HepG2 (cell line): ENCODE measurements around the gene CFAP91. TPM values are rescaled to one million over a fixed set of nuclear protein-coding genes. Genes with fewer than 3 reads are reported as not detected.

ENCODE experiments used
- ATAC-seq: fragments of 200-7000 bp; cut with Tn5 transposase; 3 replicates; pipeline ENCODE4 v1.9.1; 2020; ENCODE audit warnings: mild to moderate bottlenecking, moderate library complexity
- BruUV-seq: library from RNA; stranded (reverse); fragments of 400-500 nt; replicated peaks from 2 replicates; lab custom pipeline; 2021; lab: Mats Ljungman, UMichigan
- CTCF ChIA-PET: fragments of 300-600 bp; formaldehyde crosslinking; extraction: SDS; loops from one replicate; lab custom pipeline; 2021; ENCODE audit warnings: low total read pairs, inconsistent platforms, low intra/inter-chr PET ratio; lab: Yijun Ruan, JAX
- POLR2A ChIA-PET: fragments of 350-600 bp; sonication (Branson Sonifier 250); formaldehyde crosslinking; loops from one replicate; lab custom pipeline; 2020; ENCODE audit warnings: antibody characterized with exemption, inconsistent platforms; lab: Yijun Ruan, JAX
- DNase-seq: peaks from one replicate; pipeline ENCODE4 v3.0.0-alpha.2; 2015; ENCODE audit warnings: low spot score
- FAIRE-seq: peaks from 3 replicates; lab custom pipeline; 2011; peaks lifted over from hg19 to GRCh38; lab: Jason Lieb, UNC
- H2AFZ ChIP-seq: one replicate; pipeline ENCODE4 v1.6.1; 2011; ENCODE audit warnings: low read length, inconsistent platforms
- H3K27ac ChIP-seq: fragments of 300-600 bp; 3 replicates; pipeline ENCODE4 v1.8.0; 2011; ENCODE audit warnings: mixed run types, mild to moderate bottlenecking, mixed read lengths, low read length, inconsistent platforms; ENCODE audit not compliant: insufficient read depth; ENCODE audit errors: extremely low read length
- H3K27me3 ChIP-seq, 2 experiments: fragments of 200-600 bp in 1 of 2; 2 replicates in 1 of 2; 3 replicates in 1 of 2; pipeline versions ENCODE4 v1.6.0 to v1.8.0; 2011; ENCODE audit warnings: low read length in 2 of 2, mild to moderate bottlenecking in 2 of 2, moderate library complexity in 2 of 2, inconsistent platforms in 1 of 2; ENCODE audit not compliant: insufficient read depth in 2 of 2, control insufficient read depth in 1 of 2
- H3K36me3 ChIP-seq, 2 experiments: fragments of 200-600 bp in 1 of 2; replicated peaks in 1 of 2; 2 replicates in 1 of 2; 3 replicates in 1 of 2; pipeline versions ENCODE4 v1.5.1 to v1.8.0; 2011; ENCODE audit warnings: low read length in 2 of 2, inconsistent platforms in 1 of 2; ENCODE audit not compliant: insufficient read depth in 2 of 2, control insufficient read depth in 1 of 2
- H3K4me1 ChIP-seq: 2 replicates; pipeline ENCODE4 v1.5.1; 2012; ENCODE audit warnings: low read length, inconsistent platforms; ENCODE audit not compliant: insufficient read depth
- H3K4me2 ChIP-seq: 2 replicates; pipeline ENCODE4 v1.6.0; 2011; ENCODE audit warnings: low read depth, low read length, inconsistent platforms
- H3K4me3 ChIP-seq, 3 experiments: fragments of 200-600 bp in 1 of 3; sonication (generic), shearing (Covaris generic) in 1 of 3; replicated peaks in 1 of 3; 2 replicates each; pipeline ENCODE4 v1.5.1; 2011 to 2016; ENCODE audit warnings: low read length in 3 of 3, inconsistent platforms in 2 of 3, low read depth in 2 of 3, mild to moderate bottlenecking in 2 of 3, control low read depth in 1 of 3, mixed read lengths in 1 of 3; ENCODE audit not compliant: insufficient read depth in 1 of 3
- H3K79me2 ChIP-seq: one replicate; pipeline ENCODE4 v1.6.1; 2011; ENCODE audit warnings: low read length, inconsistent platforms; ENCODE audit not compliant: insufficient read depth
- H3K9ac ChIP-seq: 2 replicates; pipeline ENCODE4 v1.6.0; 2011; ENCODE audit warnings: mild to moderate bottlenecking, low read depth, low read length, inconsistent platforms; ENCODE audit not compliant: insufficient read depth
- H3K9me3 ChIP-seq: 2 replicates; pipeline ENCODE4 v1.5.1; 2012; ENCODE audit warnings: mild to moderate bottlenecking, low read length
- H4K20me1 ChIP-seq: 2 replicates; pipeline ENCODE4 v1.6.0; 2011; ENCODE audit warnings: inconsistent platforms, mild to moderate bottlenecking, low read length, moderate library complexity; ENCODE audit not compliant: insufficient read depth
- ATF7-NPFF ChIP-seq: sonication (generic); formaldehyde crosslinking; IDR thresholded peaks from 2 replicates; pipeline ENCODE4 v1.8.1; 2023; ENCODE audit warnings: mild to moderate bottlenecking, low read depth, missing genetic modification reagents, moderate library complexity
- ATM ChIP-seq: fragments of 450-650 bp; IDR thresholded peaks from 2 replicates; pipeline ENCODE4 v1.7.1; 2017; ENCODE audit warnings: mild to moderate bottlenecking, borderline replicate concordance
- CREB1 ChIP-seq, 2 experiments: fragments of 450-650 bp in 1 of 2; IDR thresholded peaks; 2 replicates each; pipeline ENCODE4 v1.6.1; 2016 to 2017; ENCODE audit warnings: control low read depth in 1 of 2, mild to moderate bottlenecking in 1 of 2, missing compliant biosample characterization in 1 of 2, missing genetic modification characterization in 1 of 2
- HES4 ChIP-seq: sonication (generic); formaldehyde crosslinking; IDR thresholded peaks from 2 replicates; pipeline ENCODE4 v1.9.0; 2021; ENCODE audit warnings: mild to moderate bottlenecking, missing genetic modification reagents, borderline replicate concordance
- KDM5B ChIP-seq: sonication (generic); formaldehyde crosslinking; IDR thresholded peaks from 2 replicates; pipeline ENCODE4 v1.4.0; 2020; ENCODE audit warnings: missing genetic modification reagents, mild to moderate bottlenecking, borderline replicate concordance
- KLF15 ChIP-seq: sonication (generic); formaldehyde crosslinking; IDR thresholded peaks from 2 replicates; pipeline ENCODE4 v1.8.1; 2023; ENCODE audit warnings: borderline replicate concordance, mild to moderate bottlenecking, inconsistent platforms, missing genetic modification reagents, mixed read lengths
- MEIS2 ChIP-seq: sonication (generic); formaldehyde crosslinking; IDR thresholded peaks from 2 replicates; pipeline ENCODE4 v1.9.0; 2021; ENCODE audit warnings: mild to moderate bottlenecking, missing genetic modification reagents
- PHB2 ChIP-seq: fragments of 450-650 bp; IDR thresholded peaks from 2 replicates; pipeline ENCODE4 v1.6.1; 2018; ENCODE audit not compliant: partially characterized antibody
- POLR2A ChIP-seq, 2 experiments: IDR thresholded peaks; 2 replicates each; pipeline ENCODE4 v1.6.1; 2011; ENCODE audit warnings: low read depth in 2 of 2, low read length in 2 of 2, mild to moderate bottlenecking in 1 of 2, moderate library complexity in 1 of 2; ENCODE audit not compliant: insufficient read depth in 1 of 2
- SETDB1 ChIP-seq: sonication (generic); formaldehyde crosslinking; IDR thresholded peaks from 2 replicates; pipeline ENCODE4 v1.5.1; 2020; ENCODE audit warnings: missing genetic modification reagents, mild to moderate bottlenecking, borderline replicate concordance
- ZNF160 ChIP-seq: sonication (generic); formaldehyde crosslinking; IDR thresholded peaks from 2 replicates; pipeline ENCODE4 v1.8.0; 2022; ENCODE audit warnings: mild to moderate bottlenecking, inconsistent platforms, missing genetic modification reagents
- ZNF20 ChIP-seq: sonication (generic); formaldehyde crosslinking; IDR thresholded peaks from 2 replicates; pipeline ENCODE4 v1.4.0; 2020; ENCODE audit warnings: mild to moderate bottlenecking, moderate library complexity, missing genetic modification reagents
- ZNF224 ChIP-seq: sonication (generic); formaldehyde crosslinking; IDR thresholded peaks from 2 replicates; pipeline ENCODE4 v1.5.0; 2020; ENCODE audit warnings: mild to moderate bottlenecking, missing genetic modification reagents
- ZNF362 ChIP-seq: sonication (generic); formaldehyde crosslinking; IDR thresholded peaks from 2 replicates; pipeline ENCODE4 v1.4.0; 2020; ENCODE audit warnings: missing genetic modification reagents, mild to moderate bottlenecking, borderline replicate concordance
- ZNF430 ChIP-seq: sonication (generic); formaldehyde crosslinking; IDR thresholded peaks from 2 replicates; pipeline ENCODE4 v1.9.0; 2021; ENCODE audit warnings: mild to moderate bottlenecking, missing genetic modification reagents
- ZNF496 ChIP-seq: sonication (generic); formaldehyde crosslinking; IDR thresholded peaks from 2 replicates; pipeline ENCODE4 v1.8.1; 2023; ENCODE audit warnings: mild to moderate bottlenecking, moderate library complexity, missing genetic modification reagents; ENCODE audit not compliant: insufficient replicate concordance
- ZNF749 ChIP-seq: sonication (generic); formaldehyde crosslinking; IDR thresholded peaks from 2 replicates; pipeline ENCODE4 v1.8.0; 2022; ENCODE audit warnings: mild to moderate bottlenecking, missing genetic modification reagents, moderate library complexity, borderline replicate concordance
- ZNF775 ChIP-seq: sonication (generic); formaldehyde crosslinking; IDR thresholded peaks from 2 replicates; pipeline ENCODE4 v1.4.0; 2020; ENCODE audit warnings: missing genetic modification reagents, mild to moderate bottlenecking, moderate library complexity, borderline replicate concordance
- in situ Hi-C: cut with HindIII; loops from 2 replicates; pipeline ENCODE4 v1.10.0; 2017; ENCODE audit warnings: low pct_unique_long_range_greater_than_20kb; ENCODE audit not compliant: extremely low pct_ligation_motif_present
- intact Hi-C: fragments of 100-400 bp; cut with micrococcal nuclease; formaldehyde crosslinking; loops from one replicate; pipeline ENCODE4 v1.10.0; 2022; ENCODE audit not compliant: unreplicated experiment
- polyA plus RNA-seq, 8 experiments: library from polyadenylated mRNA; depleted of rRNA in 3 of 8; stranded (reverse) in 7 of 8; unstranded in 1 of 8; fragments of >200 nt; fragmentation: Illumina TruSeq in 4 of 8; extraction: Trizol in 4 of 8; gene quantifications; 2 replicates each; pipeline versions ENCODE4 v1.2.1 to v1.2.3, GENCODE V29; 2011 to 2016; ENCODE audit warnings: low read depth in 4 of 8, missing spikeins in 1 of 8, mixed read lengths in 1 of 8; ENCODE audit not compliant: insufficient read depth in 1 of 8
- total RNA-seq, 5 experiments: library from RNA; depleted of rRNA; stranded (reverse); fragments of >200 nt; fragmentation: Illumina TruSeq; extraction: Trizol; gene quantifications; 2 replicates each; pipeline ENCODE4 v1.2.3, GENCODE V29; 2016; ENCODE audit warnings: low read depth in 1 of 5
- TF ChIP-seq, protein P1 (sequence below): sonication (generic); formaldehyde crosslinking; IDR thresholded peaks from 2 replicates; pipeline ENCODE4 v1.4.0; 2020; ENCODE audit warnings: missing genetic modification reagents, borderline replicate concordance
- TF ChIP-seq, protein P2 (sequence below): sonication (generic); formaldehyde crosslinking; IDR thresholded peaks from 2 replicates; pipeline ENCODE4 v1.9.0; 2022; ENCODE audit warnings: missing genetic modification reagents, mild to moderate bottlenecking, borderline replicate concordance

The CFAP91 gene
- total and polyA plus RNA-seq, 2 of the 13 experiments (the other 11 are each of a cell fraction or from before 2014, with no cell fraction given): not detected

DNA sequence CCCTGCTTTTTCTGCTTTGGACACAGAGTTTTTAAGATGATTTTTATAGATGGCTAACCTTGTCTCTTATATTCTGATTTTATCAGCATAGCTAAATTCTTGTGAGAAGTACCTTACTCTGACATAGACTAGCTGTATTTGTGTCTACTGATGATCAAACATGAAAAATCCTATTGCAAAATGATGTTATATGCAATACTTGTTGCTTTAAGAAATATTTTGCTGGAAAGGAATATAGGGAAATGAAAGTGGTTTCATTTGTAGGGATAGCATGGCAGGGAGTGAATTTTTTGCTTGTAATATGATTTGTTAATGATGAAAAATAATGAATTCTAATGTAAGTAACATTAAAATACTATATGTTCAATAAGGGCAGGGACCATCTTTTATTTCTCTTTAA lies 35.9 kb downstream of the CFAP91 start:
- no peak overlapping the region for H3K4me3 ChIP-seq
- H4K20me1 ChIP-seq: no peaks in the 10 kb centered on the region
- no peak overlapping the region for H3K27ac ChIP-seq
- intact Hi-C loops: no loop called here
- no peaks in the 10 kb centered on the region for H3K79me2 ChIP-seq
- no peak for FAIRE-seq
- no peak overlapping the region for H2AFZ ChIP-seq
- POLR2A ChIA-PET: no interaction called here
- H3K27me3 ChIP-seq: no peaks in the 10 kb centered on the region
- in situ Hi-C loops: no loop called here
- TF ChIP-seq CREB1 (IDR thresholded peaks at IDR 0.05) (no peak), CREB1 (CRISPR knock-in tag; IDR thresholded peaks at IDR 0.05) (no peak), PHB2 (no peak), ZNF496 (CRISPR knock-in tag) (no peak), ZNF224 (CRISPR knock-in tag) (no peak), ZNF430 (CRISPR knock-in tag) (no peak), HES4 (CRISPR knock-in tag) (no peak), ATF7-NPFF (no peak), KDM5B (CRISPR knock-in tag) (no peak), MEIS2 (CRISPR knock-in tag) (no peak), ZNF362 (no peak), ZNF160 (no peak), ATM (no peak), POLR2A (IDR thresholded peaks at IDR 0.05; ENCODE audit: insufficient read depth in 1 of 2, low read depth in 2 of 2, low read length in 2 of 2) (no peak), ZNF749 (CRISPR knock-in tag) (no peak), KLF15 (no peak), ZNF20 (CRISPR knock-in tag) (no peak), SETDB1 (CRISPR knock-in tag) (no peak), ZNF775 (CRISPR knock-in tag) (no peak)
- TF ChIP-seq, protein P1, sequence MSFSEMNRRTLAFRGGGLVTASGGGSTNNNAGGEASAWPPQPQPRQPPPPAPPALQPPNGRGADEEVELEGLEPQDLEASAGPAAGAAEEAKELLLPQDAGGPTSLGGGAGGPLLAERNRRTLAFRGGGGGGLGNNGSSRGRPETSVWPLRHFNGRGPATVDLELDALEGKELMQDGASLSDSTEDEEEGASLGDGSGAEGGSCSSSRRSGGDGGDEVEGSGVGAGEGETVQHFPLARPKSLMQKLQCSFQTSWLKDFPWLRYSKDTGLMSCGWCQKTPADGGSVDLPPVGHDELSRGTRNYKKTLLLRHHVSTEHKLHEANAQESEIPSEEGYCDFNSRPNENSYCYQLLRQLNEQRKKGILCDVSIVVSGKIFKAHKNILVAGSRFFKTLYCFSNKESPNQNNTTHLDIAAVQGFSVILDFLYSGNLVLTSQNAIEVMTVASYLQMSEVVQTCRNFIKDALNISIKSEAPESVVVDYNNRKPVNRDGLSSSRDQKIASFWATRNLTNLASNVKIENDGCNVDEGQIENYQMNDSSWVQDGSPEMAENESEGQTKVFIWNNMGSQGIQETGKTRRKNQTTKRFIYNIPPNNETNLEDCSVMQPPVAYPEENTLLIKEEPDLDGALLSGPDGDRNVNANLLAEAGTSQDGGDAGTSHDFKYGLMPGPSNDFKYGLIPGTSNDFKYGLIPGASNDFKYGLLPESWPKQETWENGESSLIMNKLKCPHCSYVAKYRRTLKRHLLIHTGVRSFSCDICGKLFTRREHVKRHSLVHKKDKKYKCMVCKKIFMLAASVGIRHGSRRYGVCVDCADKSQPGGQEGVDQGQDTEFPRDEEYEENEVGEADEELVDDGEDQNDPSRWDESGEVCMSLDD (CRISPR knock-in tag): no peak
- TF ChIP-seq, protein P2, sequence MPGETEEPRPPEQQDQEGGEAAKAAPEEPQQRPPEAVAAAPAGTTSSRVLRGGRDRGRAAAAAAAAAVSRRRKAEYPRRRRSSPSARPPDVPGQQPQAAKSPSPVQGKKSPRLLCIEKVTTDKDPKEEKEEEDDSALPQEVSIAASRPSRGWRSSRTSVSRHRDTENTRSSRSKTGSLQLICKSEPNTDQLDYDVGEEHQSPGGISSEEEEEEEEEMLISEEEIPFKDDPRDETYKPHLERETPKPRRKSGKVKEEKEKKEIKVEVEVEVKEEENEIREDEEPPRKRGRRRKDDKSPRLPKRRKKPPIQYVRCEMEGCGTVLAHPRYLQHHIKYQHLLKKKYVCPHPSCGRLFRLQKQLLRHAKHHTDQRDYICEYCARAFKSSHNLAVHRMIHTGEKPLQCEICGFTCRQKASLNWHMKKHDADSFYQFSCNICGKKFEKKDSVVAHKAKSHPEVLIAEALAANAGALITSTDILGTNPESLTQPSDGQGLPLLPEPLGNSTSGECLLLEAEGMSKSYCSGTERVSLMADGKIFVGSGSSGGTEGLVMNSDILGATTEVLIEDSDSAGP: no peak
- TF ChIP-seq, all 625 proteins: peak for 0
- Histone ChIP-seq H3K4me2 (no peak overlapping the region), H3K4me1 (no peaks in the 10 kb centered on the region), H3K9ac (no peak overlapping the region), H3K9me3 (no peaks in the 10 kb centered on the region), H3K36me3 (no peaks in the 10 kb centered on the region)
- BruUV-seq: no TSS peak
- no peak for ATAC-seq
- DNase-seq: no peak
- CTCF ChIA-PET: no interaction called here
